GM12865 (cell line): ENCODE data around the gene FLRT2.

Source experiments
- DNase-seq: peaks from one replicate; pipeline ENCODE4 v3.0.0; 2010; ENCODE audit warnings: low read depth
- H3K4me3 ChIP-seq: 2 replicates; pipeline ENCODE4 v1.5.1; 2011; ENCODE audit warnings: mild to moderate bottlenecking, low read depth, low read length, control low read depth
- TF ChIP-seq, protein P1 (sequence below): IDR thresholded peaks from 2 replicates; pipeline ENCODE4 v1.5.1; 2011; ENCODE audit warnings: low read length, control low read depth, low read depth, inconsistent platforms; ENCODE audit not compliant: insufficient read depth; ENCODE audit errors: missing control alignments

Gene FLRT2

DNA sequence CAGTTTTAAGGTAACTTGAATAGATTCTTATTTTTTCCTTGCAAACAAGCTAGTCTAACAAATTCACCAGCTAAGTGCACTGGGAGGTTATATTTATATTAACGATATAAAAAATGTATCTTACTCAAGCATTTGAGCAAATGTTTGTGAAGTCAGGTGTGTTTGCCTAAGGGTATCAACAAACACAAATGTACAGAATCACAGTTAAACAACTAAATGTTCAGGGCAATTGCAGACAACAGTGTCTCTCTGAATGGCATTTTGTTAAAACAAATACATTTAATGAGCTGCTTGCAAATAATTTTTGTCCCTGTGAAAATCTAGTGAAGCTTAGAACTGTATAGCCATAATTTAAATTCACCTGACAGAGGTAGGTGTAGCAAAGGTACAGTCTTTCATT, 28.2 kb upstream of the FLRT2 start:
- no peak for DNase-seq
- H3K4me3 ChIP-seq: no peak overlapping the region
- TF ChIP-seq, protein P1, sequence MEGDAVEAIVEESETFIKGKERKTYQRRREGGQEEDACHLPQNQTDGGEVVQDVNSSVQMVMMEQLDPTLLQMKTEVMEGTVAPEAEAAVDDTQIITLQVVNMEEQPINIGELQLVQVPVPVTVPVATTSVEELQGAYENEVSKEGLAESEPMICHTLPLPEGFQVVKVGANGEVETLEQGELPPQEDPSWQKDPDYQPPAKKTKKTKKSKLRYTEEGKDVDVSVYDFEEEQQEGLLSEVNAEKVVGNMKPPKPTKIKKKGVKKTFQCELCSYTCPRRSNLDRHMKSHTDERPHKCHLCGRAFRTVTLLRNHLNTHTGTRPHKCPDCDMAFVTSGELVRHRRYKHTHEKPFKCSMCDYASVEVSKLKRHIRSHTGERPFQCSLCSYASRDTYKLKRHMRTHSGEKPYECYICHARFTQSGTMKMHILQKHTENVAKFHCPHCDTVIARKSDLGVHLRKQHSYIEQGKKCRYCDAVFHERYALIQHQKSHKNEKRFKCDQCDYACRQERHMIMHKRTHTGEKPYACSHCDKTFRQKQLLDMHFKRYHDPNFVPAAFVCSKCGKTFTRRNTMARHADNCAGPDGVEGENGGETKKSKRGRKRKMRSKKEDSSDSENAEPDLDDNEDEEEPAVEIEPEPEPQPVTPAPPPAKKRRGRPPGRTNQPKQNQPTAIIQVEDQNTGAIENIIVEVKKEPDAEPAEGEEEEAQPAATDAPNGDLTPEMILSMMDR: no peak

DNA sequence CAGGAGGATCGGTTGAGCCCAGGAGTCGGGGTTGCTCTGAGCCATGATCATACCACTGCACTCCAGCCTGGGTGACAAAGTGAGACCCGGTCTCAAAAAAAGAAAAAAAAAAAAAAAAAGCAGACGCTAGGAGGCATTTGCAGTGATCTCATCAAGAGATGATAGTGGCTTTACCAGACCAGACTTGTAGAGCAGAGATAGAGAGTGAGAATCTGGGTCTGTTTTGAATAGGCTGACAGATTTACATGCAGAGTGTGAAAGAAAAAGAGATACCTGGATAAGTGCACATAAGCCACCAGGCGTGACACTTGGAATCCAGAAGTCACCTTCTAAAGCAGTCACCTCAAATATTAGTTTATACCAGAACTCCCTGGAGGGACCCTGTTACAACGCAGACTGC, 21.1 kb upstream of the FLRT2 start:
- TF ChIP-seq, protein P1: no peak
- no peak overlapping the region for H3K4me3 ChIP-seq
- DNase-seq: no peak

DNA sequence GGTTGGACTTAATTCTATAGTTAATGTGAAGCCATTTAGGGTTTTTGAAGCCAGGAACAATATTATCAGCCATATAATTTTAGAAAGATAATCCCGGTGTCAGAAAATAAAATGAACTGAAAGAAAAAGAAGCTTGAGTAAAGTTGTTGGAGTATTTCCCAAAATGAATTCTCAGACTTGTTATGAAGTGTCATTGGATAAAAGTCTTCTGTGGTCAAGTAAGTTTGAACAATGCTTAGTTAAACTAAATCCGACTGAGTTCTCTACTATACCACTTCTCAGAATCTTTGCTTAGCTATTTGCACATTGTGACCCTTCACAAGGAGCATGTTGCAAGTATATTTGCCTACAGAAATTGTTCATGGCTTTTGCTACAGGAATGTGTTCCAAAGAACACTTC, 17.5 kb upstream of the FLRT2 start:
- DNase-seq: no peak
- H3K4me3 ChIP-seq: no peak overlapping the region
- TF ChIP-seq, protein P1: no peak

DNA sequence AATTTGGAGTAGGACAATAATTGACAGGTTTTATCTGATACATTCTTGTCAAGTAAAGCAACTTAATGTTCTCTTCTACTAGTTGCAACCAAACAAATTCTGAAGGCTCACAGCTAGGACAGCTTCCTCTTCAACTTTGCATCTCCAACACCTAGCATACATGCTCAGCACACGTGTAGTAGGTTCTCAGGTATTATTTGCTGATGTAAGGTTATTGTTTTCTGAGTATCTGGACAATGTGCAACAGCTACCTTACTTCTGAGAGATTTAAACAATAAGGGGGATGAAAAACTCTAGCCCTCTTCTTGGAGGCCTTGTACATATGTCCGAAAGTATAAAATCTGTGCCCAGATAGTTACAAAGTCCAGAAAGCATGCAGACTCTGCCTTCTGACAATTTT, 15.5 kb upstream of the FLRT2 start:
- no peak for DNase-seq
- H3K4me3 ChIP-seq: no peak overlapping the region
- TF ChIP-seq, protein P1: no peak

DNA sequence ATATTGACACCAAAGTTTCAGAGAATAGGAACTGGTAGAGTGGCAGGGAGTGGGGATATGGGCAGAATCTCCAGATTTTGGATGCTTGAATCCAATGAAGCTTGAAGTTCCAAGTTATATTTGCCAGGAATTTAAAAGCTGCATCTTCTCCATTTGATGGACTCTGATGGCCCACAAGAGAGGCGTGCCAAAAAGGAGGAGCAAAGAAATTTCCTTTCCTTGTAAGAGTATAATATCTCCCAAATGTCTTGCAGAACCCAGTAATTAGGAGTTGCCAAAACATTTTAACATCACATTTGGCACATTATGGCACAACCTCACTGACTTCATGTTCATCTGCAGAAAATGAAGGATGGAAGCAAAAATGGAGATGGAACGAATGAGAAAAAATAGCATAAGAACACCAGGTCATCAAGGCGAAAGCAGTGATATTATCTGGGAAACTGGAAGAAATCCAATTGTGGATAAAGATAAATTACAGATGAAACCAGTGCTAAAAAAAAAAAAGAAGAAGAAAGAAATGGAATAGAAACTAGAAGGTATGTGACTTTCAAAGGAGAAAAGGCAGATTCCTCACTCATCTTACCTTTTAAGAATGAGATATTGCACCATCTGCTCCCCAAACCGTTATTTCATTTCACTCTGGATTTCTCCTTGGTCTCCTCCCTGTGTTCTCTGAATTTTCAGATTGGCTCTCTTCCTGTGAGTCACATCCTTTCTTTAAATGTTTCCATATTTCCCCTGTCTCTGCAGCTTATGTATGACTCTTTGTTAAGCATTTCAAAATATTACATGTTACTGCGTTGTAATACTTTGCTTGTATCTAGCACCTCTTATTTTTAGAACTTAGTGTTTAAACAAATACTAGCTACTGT, 13.5 kb upstream of the FLRT2 start:
- DNase-seq: no peak
- H3K4me3 ChIP-seq: no peak overlapping the region
- TF ChIP-seq, protein P1: no peak

DNA sequence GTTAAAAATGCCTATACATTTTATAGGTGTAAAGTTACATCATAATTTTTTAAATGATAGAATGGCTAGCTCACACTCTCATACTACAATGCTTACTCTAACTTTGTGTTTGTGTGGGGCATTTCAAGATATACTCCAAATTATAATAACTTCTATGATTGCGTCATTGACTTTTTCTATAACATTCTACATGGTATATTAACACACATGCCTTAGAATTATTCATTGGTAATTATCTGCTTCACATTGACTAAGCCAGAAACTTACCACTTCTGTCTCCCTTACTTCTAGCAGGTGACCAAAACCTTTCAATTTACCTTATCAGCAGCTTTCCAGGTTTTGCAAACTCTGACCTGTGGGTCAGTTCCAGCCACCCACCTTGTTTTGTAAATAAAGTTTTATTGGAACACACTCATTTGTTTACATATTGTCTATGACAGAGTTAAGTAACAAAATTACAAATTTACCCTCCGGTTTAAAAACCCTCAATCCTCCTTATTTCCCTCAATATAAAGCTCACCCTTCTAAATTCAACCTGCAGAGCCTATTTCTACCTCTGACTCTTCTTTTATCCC, 12.7 kb upstream of the FLRT2 start:
- no peak for DNase-seq
- no peak overlapping the region for H3K4me3 ChIP-seq
- TF ChIP-seq, protein P1: no peak
